ENCODE measurements around the gene PHF3.

PHF3 gene

GRCh38 chr6:63635588-63636517, at the start of gene PHF3:
Gene PHF3 (plus strand): TSS chr6:63635802. CDS start chr6:63646552, 10,750 bp downstream.
- DNase-seq: peak; percentile 89

- DNase-seq: no peak
Observed at GRCh38 chr6:63589952-63590411, 45.6 kb upstream of the PHF3 start.

GRCh38 chr6:63592886-63593285, 42.7 kb upstream of the PHF3 start:
- no peak for DNase-seq

DNA sequence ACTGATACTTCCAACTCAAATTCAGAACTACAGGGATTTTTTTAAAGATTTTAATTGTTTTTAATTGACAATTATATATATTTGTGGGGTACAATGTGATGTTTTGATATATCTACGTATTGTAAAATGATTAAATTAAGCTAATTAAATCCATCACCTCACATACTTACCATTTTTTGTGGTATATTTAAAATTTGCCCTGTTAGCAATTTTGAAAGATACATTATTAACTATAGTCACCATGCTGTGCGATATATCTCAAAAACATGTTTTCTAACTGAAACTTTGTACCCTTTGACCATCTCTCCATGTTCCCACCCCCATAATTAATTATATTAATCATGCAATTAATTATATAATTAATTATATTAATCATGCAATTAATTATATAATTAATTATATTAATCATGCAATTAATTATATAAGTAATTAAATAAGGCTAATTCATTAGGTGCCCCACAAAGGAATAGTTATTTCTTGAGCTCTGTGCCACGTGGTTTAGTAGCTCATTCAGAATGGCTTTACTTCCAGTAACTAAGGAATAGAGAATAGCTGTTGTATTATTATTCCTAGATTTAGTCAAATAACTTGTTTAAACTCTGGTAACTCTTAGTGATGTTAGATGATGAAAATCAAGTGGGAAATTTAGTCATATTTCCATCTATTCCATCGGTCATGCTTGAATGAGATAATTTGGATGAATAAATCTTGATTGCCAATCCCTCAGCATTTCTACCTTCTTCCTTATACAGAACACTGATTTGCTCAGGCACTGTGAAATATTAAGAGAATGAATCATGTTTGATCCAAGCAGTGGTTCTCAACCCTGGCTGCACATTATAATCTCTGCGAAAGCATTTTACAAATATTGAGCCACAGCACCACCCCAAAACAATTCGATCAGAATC, 38.2 kb upstream of the PHF3 start:
- DNase-seq: peak; percentile 50

GRCh38 chr6:63598049-63599036, 37.3 kb upstream of the PHF3 start:
- DNase-seq: peak; percentile 52

DNA sequence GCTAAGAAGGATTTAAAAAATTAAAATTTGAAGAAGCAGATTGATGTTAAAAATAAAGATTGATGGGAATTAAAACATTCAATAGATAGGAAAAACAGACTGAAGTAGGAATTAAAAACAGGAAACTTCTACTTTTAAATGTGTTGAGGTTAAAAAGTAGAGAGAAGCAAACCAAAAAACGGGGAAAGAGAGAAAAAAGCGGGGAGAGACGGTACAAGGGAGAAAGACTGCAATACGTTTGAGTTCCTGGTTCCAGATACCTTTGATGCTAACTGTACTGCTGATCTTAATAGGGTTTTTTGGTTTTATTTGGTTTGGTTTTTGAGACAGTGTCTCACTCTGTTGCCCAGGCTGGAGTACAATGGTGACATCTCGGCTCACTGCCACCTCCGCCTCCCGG, 36.4 kb upstream of the PHF3 start:
- DNase-seq: no peak

DNA sequence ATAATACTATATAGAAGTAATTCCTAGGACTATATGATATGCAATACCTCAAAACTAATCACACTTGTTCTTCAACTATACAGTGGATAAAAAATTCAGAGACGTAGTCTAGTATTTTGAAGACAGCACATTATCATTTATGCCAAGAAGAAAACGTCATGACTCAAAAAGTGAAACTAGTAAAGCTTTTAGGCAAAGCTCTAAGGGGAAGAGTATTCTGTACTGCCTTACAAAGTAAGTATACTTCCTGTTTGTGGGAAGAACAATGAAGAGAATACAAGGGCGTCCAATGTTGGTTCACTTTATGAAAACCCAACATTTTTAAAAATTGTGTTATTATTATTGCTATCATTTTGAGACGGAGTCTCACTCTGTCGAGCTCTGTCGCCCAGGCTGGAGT, 35.5 kb upstream of the PHF3 start:
- no peak for DNase-seq

- DNase-seq: no peak
Observed at GRCh38 chr6:63609231-63609630, 26.4 kb upstream of the PHF3 start.

DNA sequence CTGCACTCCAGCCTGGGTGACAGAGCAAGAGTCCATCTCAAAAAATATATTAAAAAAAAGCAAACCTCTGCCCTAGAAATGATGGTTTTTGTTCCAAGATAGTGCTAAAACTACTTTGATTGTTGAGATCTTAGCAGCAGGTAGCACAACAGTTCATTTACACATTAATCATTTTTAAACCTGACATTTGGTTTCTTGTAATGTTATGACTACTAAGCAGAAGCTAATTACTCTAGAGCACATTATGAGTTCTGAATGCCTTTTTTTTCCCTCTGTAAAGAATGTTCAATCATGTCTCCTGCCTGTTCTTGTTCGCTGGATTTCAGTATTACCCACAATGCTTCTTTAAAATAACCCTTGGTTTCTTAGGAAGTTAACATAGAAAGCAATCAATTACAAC, 24.7 kb upstream of the PHF3 start:
- DNase-seq: no peak

DNA sequence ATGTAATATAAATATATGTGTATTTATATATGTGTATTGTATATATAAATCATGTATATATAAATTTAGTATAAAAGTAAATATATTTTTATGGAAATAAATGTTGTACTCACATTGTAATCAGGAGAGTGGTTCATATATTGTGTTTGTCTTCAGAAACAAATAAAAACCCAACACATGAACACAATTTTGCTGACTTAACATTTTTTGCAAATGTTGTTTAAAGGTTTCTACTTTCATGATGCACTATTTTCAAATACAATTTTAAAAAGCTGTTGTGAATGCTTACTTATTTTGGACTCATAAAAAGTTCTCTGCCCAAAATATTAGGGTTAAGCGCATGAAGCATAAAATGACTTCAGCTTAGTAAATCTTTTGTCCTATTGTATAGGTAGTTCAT, 24.0 kb upstream of the PHF3 start:
- no peak for DNase-seq

DNA sequence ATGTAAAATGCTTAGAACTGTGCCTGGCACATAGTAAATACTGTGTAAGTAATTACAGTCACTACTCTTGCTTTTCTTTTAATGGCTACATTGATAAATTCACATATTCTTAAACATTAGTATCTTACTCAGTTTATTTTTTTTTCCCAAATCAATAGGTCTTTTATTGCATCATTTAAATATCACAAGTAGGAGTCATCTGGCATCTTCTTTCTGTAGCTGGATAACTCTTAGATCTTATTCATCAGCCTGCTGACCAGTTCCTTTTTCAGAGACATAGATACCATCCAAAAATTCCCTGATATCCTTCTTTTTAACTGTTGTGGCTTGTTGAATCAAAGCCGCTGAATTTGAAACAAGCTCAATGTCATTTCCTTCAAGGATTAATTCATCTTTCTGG, 20.0 kb upstream of the PHF3 start:
- DNase-seq: no peak

GRCh38 chr6:63624091-63624490, 11.5 kb upstream of the PHF3 start:
- DNase-seq: no peak

- no peak for DNase-seq
Observed at GRCh38 chr6:63630466-63630865, 5.1 kb upstream of the PHF3 start.

- DNase-seq: peak; percentile 14
Observed at GRCh38 chr6:63634630-63635029, 972 bp upstream of the PHF3 start.

GRCh38 chr6:63635215-63635587, 401 bp upstream of the PHF3 start:
- no peak for DNase-seq

DNA sequence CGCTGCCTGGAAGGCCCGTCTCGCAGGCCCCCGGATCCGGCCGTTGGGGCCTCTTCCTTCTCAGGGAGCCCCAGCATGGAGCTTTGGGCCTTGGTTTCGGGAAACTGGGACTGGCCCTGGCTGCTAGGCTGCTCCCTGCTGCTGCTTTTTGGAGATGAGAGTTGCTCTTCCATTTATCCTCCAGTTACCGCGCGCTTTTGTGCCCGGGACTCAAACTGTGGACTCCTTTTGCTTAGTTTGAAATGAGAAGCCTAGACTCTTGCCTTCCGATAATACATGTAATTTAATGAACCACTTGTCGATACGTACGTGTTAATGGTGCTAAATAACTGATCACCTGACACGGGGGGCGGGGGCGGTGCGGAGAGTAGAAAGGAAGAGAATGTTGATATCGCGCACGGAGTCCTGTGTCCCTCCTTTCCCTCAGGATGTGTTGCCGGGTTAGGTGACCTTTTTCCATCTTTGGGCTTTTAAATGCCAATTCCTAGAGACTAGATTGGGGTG, 968 bp downstream of the PHF3 start:
- peak; percentile 23 for DNase-seq

- DNase-seq: no peak
Observed at GRCh38 chr6:63637865-63638445, 2.4 kb downstream of the PHF3 start.

DNA sequence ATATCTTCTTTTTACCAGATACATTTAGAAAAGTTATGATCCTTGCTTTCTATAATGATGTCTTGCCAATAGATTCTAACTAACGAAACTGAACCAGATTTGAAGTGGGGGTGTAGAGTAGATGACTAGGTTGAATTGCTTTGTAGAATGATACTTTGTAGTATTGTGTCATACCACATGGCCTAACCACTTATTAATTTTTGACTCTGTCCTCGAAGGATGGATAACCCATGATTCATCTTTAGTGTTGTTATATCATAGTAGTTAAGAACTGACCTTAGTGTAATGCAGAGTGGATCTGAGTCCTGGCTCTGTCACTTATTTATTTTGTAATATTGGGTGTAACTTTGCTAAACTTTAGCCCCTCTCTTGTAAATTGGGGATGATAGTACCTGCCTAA, 4.5 kb downstream of the PHF3 start:
- DNase-seq: peak; percentile 75

GRCh38 chr6:63643862-63644261, 8.3 kb downstream of the PHF3 start:
- no peak for DNase-seq

- DNase-seq: peak; percentile 8
Observed at GRCh38 chr6:63644668-63645326, 9.2 kb downstream of the PHF3 start.

DNA sequence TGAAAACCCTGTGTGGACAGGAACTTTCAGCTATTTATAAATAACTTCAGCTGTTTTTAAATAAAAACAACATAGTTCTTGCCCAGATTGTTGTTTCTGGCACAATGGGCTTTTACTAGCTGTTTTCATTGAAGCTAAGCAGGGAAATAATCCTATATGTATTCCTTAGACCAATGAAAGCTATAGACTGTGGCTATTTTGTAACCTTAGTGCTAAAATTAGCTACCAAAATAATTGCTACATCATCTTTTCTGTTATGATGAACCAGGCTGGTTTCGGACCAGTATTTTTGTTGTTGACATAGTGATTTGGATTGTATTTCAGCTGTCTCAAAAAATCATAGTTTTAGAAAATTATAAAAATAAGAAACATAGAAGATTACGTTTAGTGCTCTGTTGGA, 13.7 kb downstream of the PHF3 start:
- no peak for DNase-seq

Measured in fibroblast of upper back skin (primary cell).